Measurements from ENCODE around the gene DNAJB8. TPM values are rescaled to one million over a fixed set of nuclear protein-coding genes. Genes with fewer than 3 reads are reported as not detected.

Gene DNAJB8
- total and polyA plus RNA-seq, 4 donors: not detected

DNA sequence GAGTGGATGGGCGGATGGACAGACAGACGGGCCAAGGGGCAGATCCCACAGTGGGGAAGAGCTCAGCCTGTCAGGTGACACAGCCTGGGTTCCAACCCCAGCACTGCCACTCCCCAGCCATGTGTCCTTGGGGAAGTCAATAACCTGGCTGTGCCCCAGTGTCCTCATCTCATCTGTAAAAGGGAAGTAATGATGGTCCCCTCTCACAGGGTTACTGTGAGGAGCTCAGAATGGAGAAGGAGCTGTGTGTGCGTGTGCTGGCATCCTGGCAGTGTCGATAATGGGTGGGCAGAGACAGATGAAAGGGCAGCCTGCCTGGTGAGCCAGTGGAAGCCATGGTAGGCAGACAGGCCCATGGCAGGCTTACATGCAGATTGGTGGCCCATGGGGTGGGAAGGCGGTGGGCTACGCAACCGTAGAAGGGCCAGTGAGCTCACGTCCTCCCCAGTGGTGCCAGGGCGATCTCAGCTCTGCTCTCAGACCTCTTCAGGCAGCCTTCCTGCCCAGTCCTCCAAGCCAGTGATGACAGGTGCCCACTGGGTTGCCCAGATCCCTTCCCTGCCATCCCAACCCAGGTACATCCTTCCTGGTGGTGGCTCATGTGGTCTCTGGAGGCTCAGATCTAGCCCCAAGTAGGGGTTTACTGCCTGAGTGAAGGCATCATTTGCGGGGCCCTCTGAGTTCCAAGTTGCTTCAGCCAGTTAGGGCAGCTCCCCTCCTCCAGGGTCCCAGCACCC, 2.3 kb upstream of the DNAJB8 start:
- H3K4me1 ChIP-seq (ENCODE audit: control insufficient read depth in 5 of 5, insufficient read depth in 5 of 5, low read length in 5 of 5): no peaks in the 10 kb centered on the region
- ATAC-seq (ENCODE audit: insufficient read depth, low FRiP score) (no peak), DNase-seq (no peak)
- H3K36me3 ChIP-seq (ENCODE audit: control insufficient read depth in 4 of 4, insufficient read depth in 4 of 4, low read length in 4 of 4): no peaks in the 10 kb centered on the region
- H3K27me3 ChIP-seq (ENCODE audit: control insufficient read depth in 3 of 3, insufficient read depth in 3 of 3, low read length in 2 of 3): peaks cover 0 to 59% (median 24%) of the 10 kb centered on the region in 3 donors
- WGBS, 2 donors: 87 to 89% methylated on average over 10 of the region's 10 CpGs
- H3K4me3 ChIP-seq: no peak overlapping the region
- TF ChIP-seq CTCF (IDR thresholded peaks at IDR 0.05; ENCODE audit: control extremely low read depth, extremely low read depth): no peak
- H3K9me3 ChIP-seq (ENCODE audit: control insufficient read depth in 4 of 4, insufficient read depth in 3 of 4, low read length in 3 of 4): no peaks in the 10 kb centered on the region
- H3K27ac ChIP-seq (ENCODE audit: low read depth in 1 of 2, low read length in 1 of 2): no peak overlapping the region
- H3K9ac ChIP-seq (ENCODE audit: insufficient read depth in 1 of 2, low read length in 2 of 2): no peak overlapping the region

DNA sequence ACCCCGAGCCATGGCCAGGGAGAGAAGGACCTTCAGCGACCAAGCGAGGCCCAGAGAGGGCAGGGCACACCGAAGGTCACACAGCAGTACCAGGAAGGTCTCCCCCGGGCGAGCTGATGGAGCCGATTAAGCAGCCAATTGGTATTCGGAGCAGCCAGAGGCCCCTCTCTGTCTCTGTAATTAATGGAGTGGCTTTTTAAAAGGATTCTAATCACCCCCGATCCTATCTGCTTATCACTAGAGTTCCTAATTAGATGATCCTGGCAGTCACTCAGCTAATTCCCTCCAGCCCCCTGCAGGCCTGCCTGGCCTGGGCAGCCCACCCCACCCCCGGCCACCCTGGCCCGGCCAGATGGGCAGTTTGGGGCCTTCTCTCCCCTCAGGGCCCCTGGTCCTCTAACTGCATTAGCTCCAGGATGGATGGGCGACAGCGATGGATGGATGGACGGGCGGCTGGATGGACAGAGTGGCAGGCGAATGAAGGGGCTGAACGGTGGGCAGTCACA, 1.6 kb upstream of the DNAJB8 start:
- no peak for DNase-seq
- no peaks in the 10 kb centered on the region for H3K36me3 ChIP-seq (ENCODE audit: control insufficient read depth in 4 of 4, insufficient read depth in 4 of 4, low read length in 4 of 4)
- H3K4me1 ChIP-seq (ENCODE audit: control insufficient read depth in 5 of 5, insufficient read depth in 5 of 5, low read length in 5 of 5): peaks cover 0 to 4% (median 0%) of the 10 kb centered on the region in 5 donors
- H3K27ac ChIP-seq (ENCODE audit: low read depth in 1 of 2, low read length in 1 of 2): no peak overlapping the region
- no peak overlapping the region for H3K9ac ChIP-seq (ENCODE audit: insufficient read depth in 1 of 2, low read length in 2 of 2)
- H3K27me3 ChIP-seq (ENCODE audit: control insufficient read depth in 3 of 3, insufficient read depth in 3 of 3, low read length in 2 of 3): peaks cover 0 to 53% (median 18%) of the 10 kb centered on the region in 3 donors
- no peaks in the 10 kb centered on the region for H3K9me3 ChIP-seq (ENCODE audit: control insufficient read depth in 4 of 4, insufficient read depth in 3 of 4, low read length in 3 of 4)
- WGBS, 2 donors: 87 to 93% methylated on average over 17 of the region's 17 CpGs
- TF ChIP-seq CTCF (IDR thresholded peaks at IDR 0.05; ENCODE audit: control extremely low read depth, extremely low read depth): no peak
- no peak overlapping the region for H3K4me3 ChIP-seq
- ATAC-seq (ENCODE audit: insufficient read depth, low FRiP score): no peak

GRCh38 chr3:128464702-128465101, 2.0 kb downstream of the DNAJB8 start:
- peaks cover 0 to 26% (median 7%) of the 10 kb centered on the region in 3 donors for H3K27me3 ChIP-seq (ENCODE audit: control insufficient read depth in 3 of 3, insufficient read depth in 3 of 3, low read length in 2 of 3)
- H3K9ac ChIP-seq (ENCODE audit: insufficient read depth in 1 of 2, low read length in 2 of 2): no peak overlapping the region
- no peak overlapping the region for H3K4me3 ChIP-seq
- no peak for DNase-seq
- TF ChIP-seq CTCF (IDR thresholded peaks at IDR 0.05; ENCODE audit: control extremely low read depth, extremely low read depth): no peak
- no peaks in the 10 kb centered on the region for H3K36me3 ChIP-seq (ENCODE audit: control insufficient read depth in 4 of 4, insufficient read depth in 4 of 4, low read length in 4 of 4)
- 31 to 35% methylated on average over 1 of the region's 1 CpG for WGBS, 2 donors
- no peak for ATAC-seq (ENCODE audit: insufficient read depth, low FRiP score)
- no peak overlapping the region for H3K27ac ChIP-seq (ENCODE audit: low read depth in 1 of 2, low read length in 1 of 2)
- H3K9me3 ChIP-seq (ENCODE audit: control insufficient read depth in 4 of 4, insufficient read depth in 3 of 4, low read length in 3 of 4): no peaks in the 10 kb centered on the region
- H3K4me1 ChIP-seq (ENCODE audit: control insufficient read depth in 5 of 5, insufficient read depth in 5 of 5, low read length in 5 of 5): peaks cover 0 to 15% (median 0%) of the 10 kb centered on the region in 5 donors
